HG03097 (cell line): ENCODE results near the gene KAZN.

Source experiments
- ATAC-seq: cut with Tn5 transposase; IDR thresholded peaks from one replicate; pipeline ENCODE4 v1.9.1; 2021; ENCODE audit not compliant: unreplicated experiment, low FRiP score

KAZN gene

GRCh38 chr1:14896381-14897079 is 298.0 kb downstream of the KAZN start:
- no peak for ATAC-seq

DNA sequence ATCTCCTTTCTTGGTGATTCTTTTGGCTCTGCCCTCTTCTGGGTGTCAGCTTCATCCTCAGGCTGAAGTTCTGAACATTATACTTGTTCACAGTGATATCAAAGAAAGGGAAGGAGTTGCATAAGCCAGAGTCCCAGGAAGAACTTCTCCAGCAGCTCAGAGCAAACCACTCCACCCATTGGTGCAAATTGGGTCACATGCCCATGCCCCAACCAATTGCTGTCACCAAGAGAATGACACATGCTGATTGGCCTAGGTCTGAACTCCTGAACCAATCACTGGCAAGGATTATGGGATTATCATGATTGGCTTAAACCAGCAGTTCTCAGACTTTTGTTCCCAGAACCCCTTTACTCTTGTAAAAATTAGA is 298.6 kb downstream of the KAZN start:
- no peak for ATAC-seq

DNA sequence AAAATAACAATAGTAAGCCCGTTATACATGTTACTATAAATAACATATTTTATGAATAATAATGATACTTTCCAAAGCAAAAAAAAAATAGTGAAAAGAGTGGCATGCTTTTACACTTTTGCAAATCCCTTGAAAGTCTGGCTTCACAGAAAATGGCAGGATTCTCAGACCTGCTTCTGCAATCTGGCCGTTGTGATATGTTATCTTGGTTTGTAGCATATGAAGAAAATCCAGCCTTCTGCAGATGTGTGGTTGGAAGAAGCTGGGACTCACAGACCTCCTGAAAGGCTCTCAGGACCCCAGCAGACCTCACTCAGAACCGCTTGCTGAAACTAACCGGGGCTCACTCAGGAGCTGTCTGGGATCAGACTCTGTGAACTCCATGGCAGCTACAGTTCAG is 299.1 kb downstream of the KAZN start:
- no peak for ATAC-seq

DNA sequence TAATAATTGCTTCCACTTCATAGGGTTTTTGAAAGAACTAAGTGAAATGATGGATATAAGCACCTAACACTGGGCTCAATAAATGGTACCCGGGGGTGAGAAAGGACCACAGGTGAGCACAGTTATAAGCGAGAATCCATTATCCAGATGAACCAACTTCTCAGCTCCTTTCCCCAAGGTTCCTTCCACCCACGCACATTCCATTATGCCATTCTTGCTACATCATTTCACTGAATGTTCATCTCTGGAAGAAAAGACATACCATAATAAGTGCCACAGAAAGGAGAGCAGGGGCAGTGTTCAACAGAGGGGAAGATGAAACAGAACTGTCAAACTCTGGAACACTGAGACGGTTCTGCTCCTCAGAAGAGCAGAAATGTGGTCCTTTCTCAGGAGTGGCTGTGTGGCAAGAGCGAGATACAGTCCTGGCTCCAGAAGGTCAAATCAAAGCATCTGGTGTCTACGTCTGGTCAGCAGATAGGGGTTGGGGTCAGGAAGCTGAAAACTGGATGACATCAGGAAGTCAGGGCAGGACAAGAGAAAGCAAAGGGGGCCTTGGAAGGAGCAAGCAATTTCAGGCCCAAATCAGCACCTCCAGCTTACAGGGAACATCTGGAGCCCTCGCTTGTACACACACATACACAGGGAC is 299.6 kb downstream of the KAZN start:
- ATAC-seq = no peak

- ATAC-seq = no peak
Observed at GRCh38 chr1:14899686-14900085, 301.2 kb downstream of the KAZN start.

DNA sequence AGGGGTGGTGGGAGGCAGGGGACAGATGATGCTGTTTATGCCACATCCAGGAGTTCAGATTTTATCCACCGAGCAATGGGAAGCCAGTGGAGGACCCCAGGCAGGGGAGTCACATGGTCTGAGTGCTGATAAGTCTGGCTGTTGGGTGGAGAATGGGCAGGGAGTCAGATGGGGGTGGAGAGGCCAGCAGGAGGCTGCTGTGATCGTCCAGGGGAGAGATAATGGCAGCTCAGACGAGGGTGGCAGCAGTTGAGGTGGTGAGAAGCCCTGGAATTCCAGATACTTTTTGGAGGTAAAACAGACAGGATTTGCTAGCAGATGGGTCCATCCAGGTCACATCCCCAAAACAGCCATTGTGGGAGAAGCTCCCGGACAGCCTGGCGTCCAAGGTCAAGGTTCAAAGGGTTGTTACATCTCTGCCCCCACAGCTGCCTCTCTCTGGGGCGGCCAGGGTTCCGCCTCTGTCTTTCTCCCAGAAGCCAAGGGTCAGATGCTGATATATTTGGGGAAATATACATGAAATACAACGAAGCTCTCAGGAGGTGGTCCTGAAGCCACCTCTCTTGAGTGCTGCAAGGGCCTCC is 303.0 kb downstream of the KAZN start:
- ATAC-seq = no peak

DNA sequence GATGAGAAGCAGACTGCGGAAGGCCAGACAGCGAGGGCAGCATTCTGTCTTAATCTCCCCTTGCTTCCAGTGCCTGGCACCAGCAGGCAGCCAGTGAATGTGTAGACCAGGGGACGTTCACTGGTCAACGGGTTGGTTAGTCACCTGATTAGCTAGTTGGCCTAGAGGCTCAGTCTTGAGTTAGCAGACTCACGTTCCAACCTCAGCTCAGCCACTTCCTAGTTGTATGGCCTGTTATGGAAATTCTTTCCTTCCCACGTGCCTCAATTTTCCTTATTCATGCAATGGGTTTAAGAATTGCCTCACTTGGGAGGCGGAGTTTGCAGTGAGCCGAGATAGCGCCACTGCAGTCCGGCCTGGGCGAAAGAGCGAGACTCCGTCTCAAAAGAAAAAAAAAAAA is 305.4 kb downstream of the KAZN start:
- no peak for ATAC-seq

- ATAC-seq = no peak
Observed at GRCh38 chr1:14906665-14907064, 308.2 kb downstream of the KAZN start.

GRCh38 chr1:14907416-14907815 is 308.9 kb downstream of the KAZN start:
- ATAC-seq = no peak

- no peak for ATAC-seq
Observed at GRCh38 chr1:14909273-14909672, 310.8 kb downstream of the KAZN start.

DNA sequence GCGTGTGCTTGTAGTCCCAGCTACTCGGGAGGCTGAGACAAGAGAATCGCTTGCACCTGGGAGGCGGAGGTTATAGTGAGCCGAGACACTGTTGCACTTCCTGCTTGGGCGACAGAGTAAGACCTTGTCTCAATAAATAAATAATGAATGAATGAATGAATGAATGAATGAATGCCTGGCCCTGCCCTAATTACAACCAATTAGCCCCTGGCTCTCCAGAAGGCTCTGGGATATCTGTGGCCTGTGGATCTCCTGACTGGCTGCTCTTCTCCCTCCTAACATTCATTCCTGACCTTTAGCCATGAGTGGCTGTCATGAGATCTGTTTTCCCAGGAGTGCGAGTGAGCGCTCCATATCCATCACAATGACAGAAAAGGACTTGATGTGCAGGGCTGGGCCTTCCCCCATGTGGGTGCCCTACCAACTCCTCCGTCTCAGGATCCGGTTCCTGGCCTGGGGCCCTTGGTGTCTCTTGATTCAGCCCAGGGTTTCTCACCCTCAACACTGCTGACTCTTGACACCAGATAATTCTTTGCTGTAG is 311.5 kb downstream of the KAZN start:
- ATAC-seq = no peak

- no peak for ATAC-seq
Observed at GRCh38 chr1:14910984-14911721, 312.7 kb downstream of the KAZN start.

DNA sequence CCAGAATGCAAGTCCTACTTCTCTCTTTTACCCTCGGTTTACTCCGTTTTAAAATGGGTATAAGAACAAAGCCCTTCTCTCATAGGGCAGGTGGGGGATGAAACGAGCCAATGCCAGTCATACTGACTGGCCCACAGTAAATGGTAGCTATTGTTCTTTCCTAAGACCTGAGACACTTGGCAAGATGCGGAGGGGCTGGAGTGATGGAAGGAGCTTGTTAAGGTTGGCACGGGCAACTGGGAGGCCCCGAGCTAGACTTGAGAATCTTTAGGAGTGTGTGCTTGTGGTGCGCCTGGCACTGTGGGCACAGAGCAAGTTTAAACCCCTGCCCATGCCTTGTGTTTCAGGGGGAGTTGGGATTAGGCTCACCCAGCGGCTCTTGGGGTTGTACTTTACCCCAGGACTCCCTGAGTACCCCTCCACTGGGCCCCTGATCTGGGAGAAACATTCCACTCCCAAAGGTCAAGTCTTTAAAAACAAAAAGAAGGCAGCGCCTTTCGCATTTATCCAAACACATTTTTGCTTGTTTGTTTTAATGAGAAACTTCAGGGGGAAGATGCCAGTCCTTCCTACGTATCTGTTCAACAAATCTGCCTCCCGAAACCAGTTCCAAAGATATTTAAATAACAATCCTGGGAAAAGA is 314.5 kb downstream of the KAZN start:
- no peak for ATAC-seq

- no peak for ATAC-seq
Observed at GRCh38 chr1:14913482-14914177, 315.1 kb downstream of the KAZN start.

GRCh38 chr1:14914351-14914988 is 316.0 kb downstream of the KAZN start:
- ATAC-seq = no peak

DNA sequence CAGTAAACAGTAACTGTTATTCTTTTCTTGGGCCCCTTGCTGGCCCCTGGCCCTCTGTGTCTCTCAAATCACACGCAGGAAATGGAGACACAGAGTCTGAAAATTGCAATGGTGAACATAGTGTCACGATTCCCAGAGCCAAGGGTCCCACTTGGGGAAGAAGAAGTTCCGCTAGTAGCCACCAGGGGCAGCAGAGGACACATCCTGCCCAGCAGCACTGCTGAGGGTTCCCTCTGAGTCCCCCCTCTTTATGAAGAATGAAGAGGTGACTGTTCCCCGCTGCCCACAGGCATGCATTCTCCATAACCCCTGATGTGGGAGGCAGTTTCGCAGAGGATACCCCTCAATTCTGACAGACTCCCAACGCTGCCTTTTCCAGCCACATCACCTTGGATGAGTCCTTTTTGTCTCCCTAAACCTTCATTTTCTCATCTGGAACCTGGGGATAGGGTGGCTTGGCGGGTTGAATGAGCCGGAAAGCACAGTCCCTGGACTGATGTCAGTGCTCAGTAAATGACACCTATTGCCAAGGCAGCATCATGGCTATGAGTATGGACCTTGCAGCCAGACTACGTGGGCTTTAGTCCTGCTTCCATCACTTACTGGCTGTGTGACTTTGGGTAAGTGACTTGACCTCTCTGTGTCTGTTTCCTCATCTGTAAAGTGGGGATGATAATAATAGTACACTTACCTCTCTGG is 317.0 kb downstream of the KAZN start:
- ATAC-seq = no peak

DNA sequence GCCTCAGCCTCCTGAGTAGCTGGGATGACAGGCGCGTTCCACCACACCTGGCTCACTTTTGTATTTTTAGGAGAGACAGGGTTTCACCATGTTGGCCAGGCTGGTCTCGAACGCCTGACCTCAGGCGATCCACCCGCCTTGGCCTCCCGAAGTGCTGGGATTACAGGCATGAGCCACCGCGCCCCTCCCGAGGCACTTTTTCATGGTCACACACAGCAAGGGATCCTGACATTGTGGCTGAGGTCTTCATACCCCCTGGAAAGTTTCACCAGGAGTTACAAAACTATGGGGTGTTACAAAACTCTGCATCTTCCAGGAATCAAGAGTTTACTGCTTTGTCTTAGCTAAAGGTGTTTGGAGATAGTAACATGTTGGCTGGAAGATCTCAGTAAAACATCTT is 320.8 kb downstream of the KAZN start:
- ATAC-seq = no peak

DNA sequence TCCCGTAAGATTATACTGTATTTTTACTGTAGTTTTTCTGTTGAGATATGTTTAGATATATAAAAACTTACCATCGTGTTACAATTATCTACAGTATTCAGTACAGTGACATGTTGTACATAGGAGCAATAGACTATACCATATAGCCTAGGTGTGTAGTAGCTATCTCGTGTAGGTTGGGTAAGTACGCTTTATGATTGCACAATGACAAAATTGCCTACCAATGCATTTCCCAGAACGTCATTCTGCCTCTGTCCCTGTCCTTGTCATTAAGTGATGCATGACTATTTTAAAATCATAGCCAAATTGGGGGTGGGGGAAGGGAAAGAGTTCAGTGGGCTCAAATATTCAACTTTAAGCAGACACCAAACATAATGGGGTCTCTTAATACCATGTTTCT is 321.3 kb downstream of the KAZN start:
- ATAC-seq = no peak

DNA sequence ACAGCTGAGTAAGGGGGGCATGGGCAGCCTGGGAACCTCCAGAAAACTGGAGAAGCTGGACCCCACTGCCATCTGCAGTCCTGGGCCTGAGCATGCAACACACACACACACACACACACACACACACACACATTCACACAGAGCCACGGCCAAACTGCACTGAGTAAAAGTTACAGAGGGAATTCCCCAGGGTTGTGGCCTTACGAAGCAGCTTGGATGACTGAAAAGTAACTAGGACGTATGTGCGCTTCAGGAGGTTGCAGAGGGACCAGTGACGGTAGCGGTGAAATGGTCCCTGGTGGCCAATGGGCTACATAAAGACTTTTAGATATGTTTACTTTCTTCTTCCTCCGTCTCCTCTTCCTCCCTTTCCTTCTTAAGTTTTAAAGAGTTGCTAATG is 322.6 kb downstream of the KAZN start:
- no peak for ATAC-seq
